DOHH2 (cell line): Measurements from ENCODE around the gene TAF1C.

ENCODE experiments used
- CTCF ChIP-seq: fragments of 200-600 bp; sonication (generic); IDR thresholded peaks from one replicate; pipeline ENCODE4 v1.5.1; 2014; ENCODE audit warnings: antibody characterized with exemption, mild to moderate bottlenecking, low read depth, low read length; ENCODE audit not compliant: poor library complexity, severe bottlenecking
- EZH2phosphoT487 ChIP-seq: fragments of 200-600 bp; sonication (generic); IDR thresholded peaks from 2 replicates; pipeline ENCODE4 v1.6.1; 2017; ENCODE audit warnings: borderline replicate concordance, mild to moderate bottlenecking, antibody characterized with exemption, low read length, moderate library complexity, mixed read lengths

DNA sequence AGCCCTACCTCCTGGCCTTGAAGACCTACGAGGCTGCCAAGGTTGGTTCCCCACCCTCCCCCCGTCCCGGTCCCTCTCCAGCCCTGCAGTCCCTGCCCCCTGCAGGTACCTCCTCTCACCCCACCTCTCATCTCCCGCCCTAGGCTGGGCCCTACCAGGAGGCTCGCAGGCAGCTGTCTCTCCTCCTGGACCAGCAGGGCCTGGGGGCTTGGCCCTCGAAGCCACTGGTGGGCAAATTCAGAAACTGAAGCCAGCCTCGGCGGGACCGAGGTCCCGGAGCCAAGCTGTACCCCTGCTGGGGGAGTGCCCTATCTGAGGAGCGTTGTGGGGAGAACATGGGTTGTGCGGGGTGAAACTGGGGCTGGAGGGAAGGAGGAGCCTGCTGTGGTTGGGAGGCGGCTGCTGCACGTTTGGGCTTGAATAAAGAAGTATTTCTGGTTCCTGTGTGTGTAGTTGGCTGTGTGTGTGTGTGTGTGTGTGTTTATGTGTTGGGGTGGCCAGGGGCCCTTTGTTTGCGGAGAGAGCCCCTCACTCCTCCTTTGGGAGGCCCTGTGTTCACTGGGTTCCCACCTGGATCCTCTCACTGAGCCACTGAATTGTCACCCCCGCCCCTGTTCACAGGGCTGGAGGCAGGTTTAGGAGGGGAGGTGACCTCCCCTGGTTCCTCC is 10.0 kb upstream of the TAF1C start:
- TF ChIP-seq CTCF = no peak
- TF ChIP-seq EZH2phosphoT487 = no peak
